Regular cardiac myocyte (primary cell): ENCODE measurements around the gene SMG6. TPM values are rescaled to one million over a fixed set of nuclear protein-coding genes. Genes with fewer than 3 reads are reported as not detected.

Experiments used
- total RNA-seq: library from RNA; depleted of rRNA; stranded (reverse); fragments of >200 nt; gene quantifications from 2 replicates; pipeline ENCODE4 v1.2.3, GENCODE V29; 2014

SMG6 gene
- total RNA-seq: 27.0 and 37.5 TPM in 2 replicates

DNA sequence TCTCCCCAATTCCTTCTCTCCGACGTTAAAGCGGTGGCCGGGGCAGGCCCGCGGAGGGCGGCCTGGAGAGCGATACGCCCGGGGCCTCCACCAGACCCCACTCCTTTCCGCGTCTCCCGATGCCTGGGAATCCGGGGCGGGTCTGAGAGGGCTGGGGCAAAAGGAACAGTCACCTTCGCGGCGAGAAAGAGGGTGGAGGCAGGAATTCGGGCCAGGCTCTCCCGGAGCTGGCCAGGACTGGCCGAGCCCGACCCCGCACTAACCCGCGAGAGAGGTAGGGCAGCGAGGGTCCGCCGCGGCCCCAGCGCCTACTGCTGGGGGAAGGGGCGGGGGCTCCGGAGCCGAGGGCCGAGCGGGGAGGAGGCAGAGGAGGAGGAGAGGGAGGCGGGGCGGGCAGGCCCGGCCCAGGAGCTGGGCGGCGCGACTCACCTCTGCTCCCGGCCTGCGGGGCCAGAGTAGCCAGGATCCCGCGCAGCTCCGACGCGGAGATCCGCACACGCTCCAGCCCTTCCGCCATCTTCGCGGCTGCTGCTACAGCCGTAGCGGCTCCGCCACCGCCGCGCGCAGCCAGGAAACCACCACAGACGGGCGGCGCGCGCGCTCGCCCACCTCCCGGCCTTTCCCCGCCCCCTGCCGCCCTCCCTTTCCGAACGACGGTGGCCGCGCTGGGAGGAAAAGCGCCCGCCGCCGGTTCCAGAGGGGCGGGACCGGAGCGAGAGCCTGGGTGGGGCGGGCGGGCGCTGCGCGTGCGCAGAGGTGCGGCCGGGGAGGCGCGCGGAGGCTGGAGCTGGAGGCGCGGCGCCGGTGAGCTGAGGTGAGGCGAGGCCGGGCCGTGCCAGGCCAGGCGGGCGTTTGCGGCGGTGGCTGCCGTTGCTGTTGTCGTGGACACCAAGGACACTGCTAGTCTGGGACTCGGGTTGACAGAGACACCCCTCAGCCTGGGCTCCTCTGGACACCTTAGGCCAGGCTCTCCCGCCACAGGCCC, at the start of gene SMG6, which contains the start of gene SRR:
TSS of gene SMG6 (minus strand) at position 582 of the 985 bp plus-strand sequence. CDS start at position 517, 65 bp downstream.
TSS of gene SRR (plus strand) at position 747 of the 985 bp plus-strand sequence. CDS start 11,611 bp downstream, outside the sequence.

DNA sequence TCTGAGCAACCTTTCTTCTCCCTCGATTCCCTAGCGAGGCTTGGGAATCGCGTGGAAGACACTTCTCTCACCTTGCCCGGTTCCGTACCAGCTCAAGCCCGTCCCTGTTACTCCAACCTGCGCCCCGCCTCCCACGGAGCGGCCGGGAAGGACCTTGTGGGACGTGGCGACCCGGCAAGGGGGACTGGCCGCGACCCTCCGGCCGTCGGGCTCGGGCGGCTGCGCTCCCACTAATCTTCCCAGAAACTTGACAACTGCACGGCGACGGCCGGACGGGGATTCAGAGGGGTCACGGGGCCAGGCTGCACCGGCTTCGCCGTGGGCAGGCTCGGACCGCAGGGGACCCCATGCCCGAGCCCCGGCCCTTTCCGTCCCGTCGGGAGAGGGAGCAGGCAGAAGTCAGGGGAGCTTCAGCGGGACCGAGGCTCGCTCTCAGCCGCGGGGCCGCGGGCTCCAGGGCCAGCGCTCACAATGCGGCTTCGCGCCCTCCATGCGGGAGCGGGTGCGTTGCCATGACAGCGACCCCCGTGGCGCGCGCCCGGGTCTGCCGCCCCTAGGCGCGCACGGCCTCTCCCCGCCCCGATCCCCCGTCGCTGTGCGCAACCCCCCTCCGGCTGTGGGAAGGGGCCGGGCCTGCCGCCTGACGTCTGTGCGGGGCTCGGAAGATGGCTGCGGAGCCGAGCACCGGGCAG, 33.4 kb upstream of the SMG6 start, which contains the start of gene SGSM2:
TSS of gene SGSM2 (plus strand) at position 650 of the 692 bp plus-strand sequence. CDS start 188 bp downstream, outside the sequence.

DNA sequence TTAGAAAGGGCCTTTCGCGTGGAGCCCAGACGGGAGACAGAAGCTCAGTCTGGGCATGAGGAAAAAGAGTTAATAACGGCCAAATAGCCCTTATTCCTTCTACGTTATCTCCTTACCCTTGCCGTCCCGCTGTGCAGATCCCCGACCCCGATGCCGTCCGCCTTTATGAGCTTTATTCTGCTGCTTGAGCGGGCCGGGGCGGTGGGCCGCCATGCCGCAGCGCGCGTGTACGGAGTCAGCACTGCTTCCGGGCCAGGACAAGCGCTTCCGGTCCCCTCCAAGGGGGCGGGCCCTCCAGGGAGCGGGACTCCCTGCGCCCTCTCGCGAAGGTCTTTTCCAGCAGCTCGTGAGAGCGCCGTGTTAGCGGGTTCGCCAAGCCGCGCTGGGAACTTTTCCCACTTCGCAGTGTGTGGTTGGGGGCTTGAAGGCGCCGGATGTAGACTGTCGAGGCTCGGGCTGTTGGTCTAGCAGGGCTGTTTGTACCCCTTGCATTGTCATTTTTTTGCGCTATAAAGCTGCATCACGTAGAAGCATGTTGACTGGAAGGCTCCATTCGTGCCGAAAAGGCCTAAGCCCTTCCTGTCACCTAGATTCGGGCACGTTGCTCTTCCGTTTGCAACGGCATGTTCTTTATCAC, 32.7 kb upstream of the SMG6 start, which contains the start of gene TSR1:
TSS of gene TSR1 (minus strand) at position 243 of the 637 bp plus-strand sequence. CDS start at position 213, 30 bp downstream.

DNA sequence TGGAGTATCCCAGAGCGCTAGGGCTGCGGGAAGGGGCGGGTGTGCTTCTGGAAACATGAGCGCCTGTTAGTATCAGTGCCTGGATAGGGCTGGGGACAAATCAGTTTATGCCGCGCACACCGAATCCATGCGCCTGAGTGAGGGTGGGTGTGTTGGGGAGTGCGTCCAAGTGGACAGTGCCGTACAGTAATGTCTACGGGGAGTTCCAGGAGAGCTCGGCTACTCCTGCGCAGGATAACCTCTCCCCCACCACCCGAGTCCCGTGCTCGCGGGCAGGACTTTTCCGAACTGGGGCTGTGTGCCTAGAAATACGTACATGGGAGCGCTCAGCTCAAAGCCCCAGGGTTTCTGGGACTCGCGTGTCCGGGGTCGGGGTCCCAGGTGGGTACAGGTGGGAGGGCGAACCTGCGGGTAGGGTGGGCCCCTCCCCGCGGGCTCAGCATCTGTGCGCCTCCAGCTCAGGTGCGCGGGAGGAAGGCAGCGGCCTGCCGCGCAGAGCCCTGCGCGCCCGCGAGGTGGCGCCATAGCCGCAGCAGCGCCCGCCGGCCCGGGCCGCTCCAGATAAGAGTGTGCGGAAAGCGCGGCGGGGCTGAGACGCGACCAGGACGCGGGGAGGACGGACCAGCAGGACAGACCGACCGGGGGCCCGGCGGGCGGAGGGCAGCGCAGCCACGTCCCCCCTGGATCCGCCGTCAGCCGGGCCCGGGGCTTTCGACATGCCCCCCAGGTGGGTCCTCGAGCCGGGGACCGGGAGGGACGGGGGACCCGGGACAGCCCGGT, 248.9 kb downstream of the SMG6 start, which contains the start of gene HIC1:
TSS of gene HIC1 (plus strand) at position 592 of the 780 bp plus-strand sequence. CDS start 1,588 bp downstream, outside the sequence.

DNA sequence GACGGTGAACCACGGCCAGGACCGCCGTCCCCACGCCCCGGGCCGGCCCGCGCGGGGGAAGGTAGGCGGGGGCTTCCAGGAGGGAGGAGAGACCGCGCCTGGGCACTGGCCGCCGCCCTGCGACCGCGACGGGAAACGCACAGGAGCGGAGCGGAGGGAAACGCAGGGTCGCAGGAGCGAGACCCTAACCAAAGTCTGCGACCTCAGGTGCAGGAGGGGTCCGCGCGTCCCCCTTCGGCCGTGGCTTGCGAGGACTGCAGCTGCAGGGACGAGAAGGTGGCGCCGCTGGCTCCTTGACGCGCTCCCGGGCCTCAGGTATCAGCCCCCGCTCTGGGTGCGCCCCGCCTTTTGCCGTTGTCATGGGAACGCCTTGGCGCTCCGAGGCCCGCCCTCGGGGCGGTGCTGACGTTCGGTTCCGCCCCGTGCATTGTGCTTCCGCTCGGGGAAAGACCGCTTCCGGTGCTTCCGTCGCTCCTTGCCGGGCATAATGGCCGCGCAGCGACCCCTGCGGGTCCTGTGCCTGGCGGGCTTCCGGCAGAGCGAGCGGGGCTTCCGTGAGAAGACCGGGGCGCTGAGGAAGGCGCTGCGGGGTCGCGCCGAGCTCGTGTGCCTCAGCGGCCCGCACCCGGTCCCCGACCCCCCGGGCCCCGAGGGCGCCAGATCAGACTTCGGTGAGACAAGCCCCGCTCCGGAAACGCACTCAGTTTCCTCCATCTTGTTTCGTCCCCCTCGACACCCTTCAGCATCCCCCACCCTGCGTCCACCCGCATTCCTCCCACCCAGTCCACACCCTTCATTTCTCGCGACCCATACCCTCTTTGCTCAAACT, 261.8 kb downstream of the SMG6 start, which contains the start of gene OVCA2:
TSS of gene OVCA2 (plus strand) at position 462 of the 829 bp plus-strand sequence. CDS start at position 488, 26 bp downstream.

DNA sequence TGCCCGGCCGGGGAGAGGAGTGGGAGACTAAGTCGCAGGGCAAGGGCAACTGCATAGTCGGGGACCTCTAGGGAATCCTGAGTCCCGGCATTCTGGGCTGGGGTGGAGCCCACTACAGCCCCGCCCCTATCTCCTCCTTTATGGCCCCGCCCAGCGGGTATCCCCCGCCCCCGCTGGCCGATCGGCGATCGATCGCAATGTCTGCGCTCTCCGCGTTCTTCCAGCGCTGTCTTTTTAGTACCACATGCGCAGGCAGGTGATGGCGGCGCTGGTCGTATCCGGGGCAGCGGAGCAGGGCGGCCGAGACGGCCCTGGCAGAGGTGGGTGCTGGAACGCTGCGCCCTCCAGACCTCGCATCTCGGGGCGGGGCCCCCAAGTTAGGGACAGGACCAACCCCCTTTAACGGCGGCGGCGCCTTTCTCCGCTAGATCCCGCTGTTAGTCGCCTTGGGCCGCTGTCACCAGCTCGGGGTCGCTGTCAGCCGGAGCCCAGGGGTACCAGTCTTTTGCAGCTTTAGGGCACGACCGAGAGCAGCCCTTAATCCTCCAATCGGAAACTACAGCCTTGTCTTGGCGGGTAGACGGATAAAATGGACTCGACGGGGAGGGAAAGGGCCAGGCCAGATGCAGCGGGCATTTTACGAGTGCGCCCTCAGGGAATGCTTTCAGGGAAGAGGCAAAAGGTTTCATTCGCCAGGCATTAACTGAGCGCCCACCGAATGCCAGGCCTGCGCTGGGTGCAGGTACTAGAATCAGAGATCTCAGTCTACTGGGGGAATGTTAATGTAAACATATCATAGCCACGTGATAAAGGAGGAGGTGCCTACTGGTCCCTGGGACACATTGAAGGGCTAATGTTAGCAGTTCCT, 273.4 kb downstream of the SMG6 start, which contains the start of gene DPH1:
TSS of gene DPH1 (plus strand) at position 243 of the 868 bp plus-strand sequence. CDS start at position 260, 17 bp downstream.

DNA sequence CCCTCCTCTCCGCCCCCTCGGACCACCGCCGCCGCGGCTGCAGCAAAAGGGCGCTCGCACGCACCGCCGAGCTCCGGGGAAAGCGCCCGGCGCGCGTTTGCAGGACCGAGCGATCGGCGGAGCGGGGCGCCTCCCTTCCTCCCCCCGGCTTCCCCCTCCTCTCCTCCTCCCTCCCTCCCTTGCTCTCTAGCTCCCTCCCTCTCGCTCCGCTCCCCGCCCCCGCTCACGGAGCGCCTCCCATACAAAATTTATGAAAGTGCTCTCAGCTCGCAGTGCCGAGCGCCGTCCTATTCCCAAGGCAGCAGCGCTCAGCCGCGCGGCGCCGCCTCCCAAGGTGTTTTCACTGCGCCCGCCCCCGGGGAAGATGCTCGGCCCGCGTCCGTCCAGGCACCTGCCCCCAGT, 278.4 kb downstream of the SMG6 start, which contains the start of gene RTN4RL1:
TSS of gene RTN4RL1 (minus strand) at position 115 of the 402 bp plus-strand sequence. CDS start 469 bp downstream, outside the sequence.

Other genes with a start within 250 kb of the SMG6 start
- 57.5 and 67.1 TPM in 2 replicates for gene HIC1, start 248.7 kb downstream of the SMG6 start, total RNA-seq
- gene SRR, start 165 bp upstream of the SMG6 start, total RNA-seq: 12.7 and 19.7 TPM in 2 replicates
- gene TSR1, start 32.7 kb upstream of the SMG6 start, total RNA-seq: 66.0 and 100 TPM in 2 replicates
- gene SGSM2, start 33.7 kb upstream of the SMG6 start, total RNA-seq: 22.8 and 39.2 TPM in 2 replicates
- gene MNT, start 97.3 kb upstream of the SMG6 start, total RNA-seq: 5.8 and 7.6 TPM in 2 replicates
- gene METTL16, start 208.1 kb upstream of the SMG6 start, total RNA-seq: 15.5 and 15.8 TPM in 2 replicates